SHP77 treated with DMSO at 0.1 percent for 48 hours (cell line): ENCODE measurements around the gene ARHGAP15.

Experiments
- DNase-seq: peaks from one replicate; lab custom pipeline; 2025; lab: John Stamatoyannopoulos, UW

The ARHGAP15 gene

GRCh38 chr2:143263066-143263625, 133.9 kb downstream of the ARHGAP15 start:
- no peak for DNase-seq

GRCh38 chr2:143264851-143265250, 135.6 kb downstream of the ARHGAP15 start:
- no peak for DNase-seq

GRCh38 chr2:143279672-143280071, 150.5 kb downstream of the ARHGAP15 start:
- no peak for DNase-seq

GRCh38 chr2:143280097-143280757, 151.0 kb downstream of the ARHGAP15 start:
- no peak for DNase-seq

- DNase-seq: no peak
These were observed 153.5 kb downstream of the ARHGAP15 start for GRCh38 chr2:143282684-143283083.

GRCh38 chr2:143284087-143284675, 155.0 kb downstream of the ARHGAP15 start:
- no peak for DNase-seq

GRCh38 chr2:143289025-143289424, 159.8 kb downstream of the ARHGAP15 start:
- no peak for DNase-seq

- no peak for DNase-seq
These were observed 161.0 kb downstream of the ARHGAP15 start for GRCh38 chr2:143290221-143290620.

- no peak for DNase-seq
These were observed 164.8 kb downstream of the ARHGAP15 start for GRCh38 chr2:143294068-143294467.

GRCh38 chr2:143296089-143296488, 166.9 kb downstream of the ARHGAP15 start:
- DNase-seq: no peak

GRCh38 chr2:143297182-143297581, 168.0 kb downstream of the ARHGAP15 start:
- no peak for DNase-seq

GRCh38 chr2:143300536-143300935, 171.3 kb downstream of the ARHGAP15 start:
- DNase-seq: no peak

GRCh38 chr2:143311426-143311825, 182.2 kb downstream of the ARHGAP15 start:
- DNase-seq: no peak

- no peak for DNase-seq
These were observed 183.2 kb downstream of the ARHGAP15 start for GRCh38 chr2:143312441-143312840.

- DNase-seq: no peak
These were observed 184.6 kb downstream of the ARHGAP15 start for GRCh38 chr2:143313861-143314260.

GRCh38 chr2:143321994-143322393, 192.8 kb downstream of the ARHGAP15 start:
- no peak for DNase-seq

- DNase-seq: no peak
These were observed 200.1 kb downstream of the ARHGAP15 start for GRCh38 chr2:143329288-143329687.

GRCh38 chr2:143333168-143333791, 204.1 kb downstream of the ARHGAP15 start:
- no peak for DNase-seq

- no peak for DNase-seq
These were observed 204.6 kb downstream of the ARHGAP15 start for GRCh38 chr2:143333847-143334246.

- no peak for DNase-seq
These were observed 205.6 kb downstream of the ARHGAP15 start for GRCh38 chr2:143334837-143335236.

GRCh38 chr2:143336719-143337210, 207.5 kb downstream of the ARHGAP15 start:
- DNase-seq: no peak

GRCh38 chr2:143341478-143341877, 212.3 kb downstream of the ARHGAP15 start:
- no peak for DNase-seq

GRCh38 chr2:143344780-143345179, 215.6 kb downstream of the ARHGAP15 start:
- no peak for DNase-seq
